CD4-positive, alpha-beta T cell (primary cell): ENCODE data around the gene RLN3. TPM values are rescaled to one million over a fixed set of nuclear protein-coding genes. Genes with fewer than 3 reads are reported as not detected.
A peak's percentile ranks its signal among the peaks of the same experiment; 100 is the strongest.

Experiments used
- ATAC-seq: fragments of 200-7000 bp; cut with Tn5 transposase; one replicate; pipeline ENCODE4 v1.10.0; 2022; ENCODE audit warnings: mild to moderate bottlenecking; ENCODE audit not compliant: poor library complexity
- CTCF ChIA-PET: fragments of 350-600 bp; sonication (Branson Sonifier 250); formaldehyde crosslinking; loops from one replicate; lab custom pipeline; 2021; ENCODE audit warnings: antibody characterized with exemption, inconsistent platforms; lab: Charles Lee
- POLR2A ChIA-PET: fragments of 350-600 bp; sonication (Branson Sonifier 250); formaldehyde crosslinking; loops from one replicate; lab custom pipeline; 2021; ENCODE audit warnings: antibody characterized with exemption, inconsistent platforms; lab: Charles Lee
- DNase-seq, 14 experiments: peaks; one replicate each; pipeline ENCODE4 v3.0.0-alpha.2; 2013 to 2020; ENCODE audit warnings: mixed read lengths in 2 of 14
- H3K27ac ChIP-seq, 2 donors: one replicate each; pipeline versions ENCODE4 v1.5.1 to v1.7.0; 2013; ENCODE audit warnings: low read length in 2 of 2, low read depth in 1 of 2, mild to moderate bottlenecking in 1 of 2
- H3K27me3 ChIP-seq, 2 experiments: 1 replicate in 1 of 2; 2 replicates in 1 of 2; pipeline versions ENCODE4 v1.6.1 to v1.7.0; 2013; ENCODE audit warnings: low read length in 2 of 2, control low read depth in 1 of 2, mild to moderate bottlenecking in 1 of 2, moderate library complexity in 1 of 2; ENCODE audit not compliant: insufficient read depth in 2 of 2, control insufficient read depth in 1 of 2
- H3K36me3 ChIP-seq: one replicate; pipeline ENCODE4 v1.6.1; 2013; ENCODE audit warnings: low read length, control low read depth; ENCODE audit not compliant: insufficient read depth
- H3K4me1 ChIP-seq: one replicate; pipeline ENCODE4 v1.6.1; 2013; ENCODE audit warnings: low read length, control low read depth; ENCODE audit not compliant: insufficient read depth
- H3K4me3 ChIP-seq: one replicate; pipeline ENCODE4 v1.5.1; 2013; ENCODE audit warnings: mild to moderate bottlenecking, low read length, moderate library complexity
- H3K9me3 ChIP-seq, 2 experiments: 1 replicate in 1 of 2; 2 replicates in 1 of 2; pipeline versions ENCODE4 v1.6.1 to v1.7.0; 2013; ENCODE audit warnings: low read length in 2 of 2, mild to moderate bottlenecking in 2 of 2, control low read depth in 1 of 2, moderate library complexity in 1 of 2; ENCODE audit not compliant: control insufficient read depth in 1 of 2, insufficient read depth in 1 of 2
- H3K27ac Mint-ChIP-seq: one replicate; pipeline ENCODE4 v1.8.0; 2020; ENCODE audit warnings: mixed read lengths
- H3K27me3 Mint-ChIP-seq: one replicate; pipeline ENCODE4 v1.8.0; 2021; ENCODE audit warnings: mixed read lengths
- H3K36me3 Mint-ChIP-seq: one replicate; pipeline ENCODE4 v1.8.0; 2021; ENCODE audit warnings: low read depth, mixed read lengths
- H3K4me1 Mint-ChIP-seq: one replicate; pipeline ENCODE4 v1.8.0; 2021; ENCODE audit warnings: low read depth, mixed read lengths
- H3K4me3 Mint-ChIP-seq: one replicate; pipeline ENCODE4 v1.8.0; 2020; ENCODE audit warnings: mild to moderate bottlenecking, mixed read lengths
- H3K9me3 Mint-ChIP-seq: one replicate; pipeline ENCODE4 v1.8.0; 2020; ENCODE audit warnings: mixed read lengths
- intact Hi-C, 2 experiments: fragments of 100-400 bp; cut with DNase I in 1 of 2; cut with micrococcal nuclease in 1 of 2; formaldehyde crosslinking; loops; one replicate each; pipeline versions ENCODE4 v1.15.1 to v1.9.0; 2023 to 2025; cut with DNase I, micrococcal nuclease
- total RNA-seq, 174 experiments: library from RNA in 2 of 174; stranded (reverse) in 2 of 174; gene quantifications; one replicate each; pipeline ENCODE4 v1.2.3 and lab custom pipeline; 2021 to 2026
- TF ChIP-seq, protein P1 (sequence below): fragments of 200-600 bp; IDR thresholded peaks from one replicate; pipeline ENCODE4 v1.8.0; 2022; ENCODE audit warnings: antibody characterized with exemption, mild to moderate bottlenecking

RLN3 gene
- total RNA-seq, 2 experiments from 2014 or later = not detected

DNA sequence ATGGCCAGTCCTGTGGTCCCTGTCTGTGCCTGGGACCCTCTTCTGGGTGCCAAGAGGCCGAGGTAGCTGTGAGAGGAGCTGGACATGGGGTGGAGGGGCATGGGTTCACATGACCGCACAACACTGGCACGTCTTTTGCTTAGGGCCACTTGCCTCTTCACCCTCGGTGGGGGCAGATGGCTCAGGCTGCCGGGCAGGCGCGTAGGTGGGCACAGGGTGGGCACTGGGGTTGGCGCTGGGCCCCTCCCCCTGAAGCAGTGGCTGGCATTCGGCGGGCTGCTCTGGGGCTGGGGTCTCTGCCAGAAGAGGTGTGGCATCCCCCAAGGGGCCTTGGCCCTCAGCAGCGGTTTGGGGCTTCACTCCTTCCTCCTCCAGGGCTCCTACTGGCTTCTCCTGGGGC, 25.6 kb downstream of the RLN3 start:
- peaks cover 40% of the 10 kb centered on the region for H3K36me3 ChIP-seq
- peaks cover 19% of the 10 kb centered on the region for H3K4me1 ChIP-seq
- Mint-ChIP-seq H3K27me3 (peaks cover 10% of the 10 kb centered on the region), H3K4me3 (no peak overlapping the region), H3K4me1 (peaks cover 18% of the 10 kb centered on the region), H3K9me3 (no peaks in the 10 kb centered on the region), H3K27ac (no peak overlapping the region), H3K36me3 (peaks cover 53% of the 10 kb centered on the region)
- ChIA-PET CTCF (interaction anchor here (0.8 to 1.4 kb wide), 3 partner anchors 18 to 94 kb away, joined by 3 to 4 read pairs (median 3); no protein-coding TSS in a partner anchor), POLR2A (interaction anchor here (0.9 to 1.2 kb wide), 2 partner anchors 46 to 83 kb away, joined by 3 to 4 read pairs; partner anchors contain the start of gene ASF1B)
- TF ChIP-seq, protein P1, sequence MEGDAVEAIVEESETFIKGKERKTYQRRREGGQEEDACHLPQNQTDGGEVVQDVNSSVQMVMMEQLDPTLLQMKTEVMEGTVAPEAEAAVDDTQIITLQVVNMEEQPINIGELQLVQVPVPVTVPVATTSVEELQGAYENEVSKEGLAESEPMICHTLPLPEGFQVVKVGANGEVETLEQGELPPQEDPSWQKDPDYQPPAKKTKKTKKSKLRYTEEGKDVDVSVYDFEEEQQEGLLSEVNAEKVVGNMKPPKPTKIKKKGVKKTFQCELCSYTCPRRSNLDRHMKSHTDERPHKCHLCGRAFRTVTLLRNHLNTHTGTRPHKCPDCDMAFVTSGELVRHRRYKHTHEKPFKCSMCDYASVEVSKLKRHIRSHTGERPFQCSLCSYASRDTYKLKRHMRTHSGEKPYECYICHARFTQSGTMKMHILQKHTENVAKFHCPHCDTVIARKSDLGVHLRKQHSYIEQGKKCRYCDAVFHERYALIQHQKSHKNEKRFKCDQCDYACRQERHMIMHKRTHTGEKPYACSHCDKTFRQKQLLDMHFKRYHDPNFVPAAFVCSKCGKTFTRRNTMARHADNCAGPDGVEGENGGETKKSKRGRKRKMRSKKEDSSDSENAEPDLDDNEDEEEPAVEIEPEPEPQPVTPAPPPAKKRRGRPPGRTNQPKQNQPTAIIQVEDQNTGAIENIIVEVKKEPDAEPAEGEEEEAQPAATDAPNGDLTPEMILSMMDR = no peak
- H3K27ac ChIP-seq = no peak overlapping the region
- DNase-seq = no peak
- H3K9me3 ChIP-seq = peaks cover 0 to 13% of the 10 kb centered on the region in 2 experiments
- peaks cover 7 to 9% of the 10 kb centered on the region in 2 experiments for H3K27me3 ChIP-seq
- no peak overlapping the region for H3K4me3 ChIP-seq
- ATAC-seq = no peak
- intact Hi-C loops = no loop called here

DNA sequence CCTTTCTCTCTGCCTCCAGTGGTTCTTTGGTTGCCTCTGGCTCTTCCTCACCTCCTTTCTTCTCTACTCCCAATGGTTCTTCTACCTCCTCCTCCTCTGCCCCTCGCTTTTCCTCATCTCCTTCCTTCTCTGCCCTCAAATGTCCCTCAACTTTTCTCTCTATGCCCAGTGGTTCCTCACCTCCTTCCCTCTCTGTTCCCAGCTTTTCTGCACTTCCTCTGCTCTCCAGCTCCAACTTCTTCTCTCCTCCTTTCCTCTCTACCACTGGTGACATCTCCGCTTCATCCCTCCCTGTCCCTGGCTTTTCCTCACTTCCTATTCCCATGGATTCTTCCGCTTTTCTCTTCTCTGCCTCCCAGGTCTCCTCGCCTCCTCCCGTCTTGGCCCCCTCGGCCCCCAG, 26.2 kb downstream of the RLN3 start:
- H3K36me3 ChIP-seq = peaks cover 34% of the 10 kb centered on the region
- H3K27ac ChIP-seq = no peak overlapping the region
- no peak overlapping the region for H3K4me3 ChIP-seq
- H3K27me3 ChIP-seq = peaks cover 13 to 15% of the 10 kb centered on the region in 2 experiments
- TF ChIP-seq, protein P1 = no peak
- H3K27ac Mint-ChIP-seq = peak overlapping the region; percentile 8
- H3K4me1 ChIP-seq = peaks cover 21% of the 10 kb centered on the region
- ChIA-PET CTCF (interaction anchor here (1.3 kb wide), 1 partner anchor 94 kb away, joined by 3 read pairs; no protein-coding TSS in a partner anchor), POLR2A (no interaction called here)
- H3K9me3 ChIP-seq = peaks cover 0 to 15% of the 10 kb centered on the region in 2 experiments
- intact Hi-C loops = no loop called here
- ATAC-seq (no peak), DNase-seq (no peak)
- peaks cover 20% of the 10 kb centered on the region for H3K4me1 Mint-ChIP-seq
- no peak overlapping the region for H3K4me3 Mint-ChIP-seq
- peaks cover 16% of the 10 kb centered on the region for H3K27me3 Mint-ChIP-seq
- peaks cover 47% of the 10 kb centered on the region for H3K36me3 Mint-ChIP-seq
- no peaks in the 10 kb centered on the region for H3K9me3 Mint-ChIP-seq

DNA sequence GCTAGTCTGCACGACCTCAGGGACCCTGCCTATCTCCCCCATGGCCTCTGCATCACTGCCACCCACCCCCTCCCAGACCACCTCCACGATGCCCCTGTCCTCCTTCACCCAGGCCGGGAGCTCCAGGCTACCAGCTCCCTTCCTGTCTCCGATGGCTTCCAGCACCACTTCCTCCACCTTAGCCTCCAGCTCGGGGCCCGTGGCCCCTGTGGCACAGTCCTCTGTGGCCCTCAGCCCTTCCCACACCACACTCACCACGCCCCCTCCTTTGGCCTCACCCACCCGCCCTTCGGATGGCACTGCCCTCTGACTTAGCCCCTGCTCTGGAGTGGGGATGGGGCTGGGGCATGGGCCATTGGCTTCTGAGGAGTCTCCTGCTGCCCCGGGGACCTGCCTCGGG, 26.8 kb downstream of the RLN3 start:
- H3K4me3 Mint-ChIP-seq = no peak overlapping the region
- ChIA-PET POLR2A (interaction anchor here (0.8 kb wide), 1 partner anchor 16 kb away, joined by 3 read pairs; no protein-coding TSS in a partner anchor), CTCF (no interaction called here)
- DNase-seq = no peak
- TF ChIP-seq, protein P1 = no peak
- intact Hi-C loops = no loop called here
- H3K27ac Mint-ChIP-seq = peak overlapping the region; percentile 8
- Histone ChIP-seq H3K27ac (no peak overlapping the region), H3K4me1 (peaks cover 24% of the 10 kb centered on the region), H3K9me3 (peaks cover 0 to 15% of the 10 kb centered on the region in 2 experiments), H3K36me3 (peaks cover 30% of the 10 kb centered on the region), H3K4me3 (no peak overlapping the region), H3K27me3 (peaks cover 16 to 21% of the 10 kb centered on the region in 2 experiments)
- H3K27me3 Mint-ChIP-seq = peaks cover 20% of the 10 kb centered on the region
- peaks cover 20% of the 10 kb centered on the region for H3K4me1 Mint-ChIP-seq
- no peak for ATAC-seq
- H3K36me3 Mint-ChIP-seq = peaks cover 42% of the 10 kb centered on the region
- no peaks in the 10 kb centered on the region for H3K9me3 Mint-ChIP-seq
